Neural progenitor cell (in vitro differentiated cells): ENCODE results near the gene CRK.

ENCODE experiments used
- CTCF ChIP-seq: fragments of 200-600 bp; sonication (generic); IDR thresholded peaks from 2 replicates; pipeline ENCODE4 v1.5.1; 2017; ENCODE audit warnings: antibody characterized with exemption, mild to moderate bottlenecking
- EZH2phosphoT487 ChIP-seq: fragments of 200-600 bp; sonication (generic); IDR thresholded peaks from 2 replicates; pipeline ENCODE4 v1.6.1; 2017; ENCODE audit warnings: antibody characterized with exemption

- TF ChIP-seq CTCF (no peak), EZH2phosphoT487 (no peak)
Measured at GRCh38 chr17:1470755-1471462, 14.9 kb upstream of the CRK start.
